ENCODE results near the gene MIF4GD. TPM values are rescaled to one million over a fixed set of nuclear protein-coding genes. Genes with fewer than 3 reads are reported as not detected.

MIF4GD gene
- total RNA-seq, 1 donor from 2014 or later: 55.2 TPM

DNA sequence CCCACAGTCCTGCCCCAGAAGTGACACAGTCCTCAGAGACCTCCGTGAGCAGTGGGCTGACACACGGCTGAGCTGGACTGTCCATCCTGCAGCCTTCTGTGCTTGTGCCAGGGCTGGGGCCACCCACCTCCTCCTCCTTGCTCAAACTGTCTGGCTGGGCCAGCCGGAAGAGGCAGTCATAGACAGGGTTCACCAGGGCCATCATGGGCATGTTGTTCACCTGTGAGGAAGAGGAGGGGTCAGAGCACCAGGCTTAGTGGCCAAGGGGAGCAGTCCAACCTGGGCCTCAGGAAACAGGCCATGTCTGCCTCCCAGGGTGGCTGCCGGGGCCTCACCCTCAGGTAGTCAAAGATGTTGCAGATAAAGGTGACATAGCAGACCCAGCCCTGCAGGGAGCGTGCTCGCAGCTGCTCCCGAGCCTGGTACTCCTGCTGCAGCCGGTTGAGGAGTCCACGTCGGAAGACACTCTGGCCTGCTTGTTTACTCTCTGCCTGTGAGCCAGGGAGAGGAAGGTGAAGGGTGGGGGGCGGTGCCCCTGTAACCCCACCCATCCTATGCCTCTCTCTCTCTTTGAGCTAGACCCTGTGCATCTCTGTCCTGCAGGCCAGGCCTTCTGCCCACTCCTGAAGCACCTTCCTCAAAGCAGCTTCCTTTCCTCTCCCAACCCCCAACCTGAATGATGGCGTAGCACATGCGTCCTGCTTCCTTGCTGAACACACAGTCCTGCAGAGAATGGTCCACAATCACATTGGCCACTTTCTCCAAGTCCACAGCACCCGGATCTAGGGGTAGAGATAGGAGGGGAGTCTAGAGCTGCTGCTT lies 3.4 kb downstream of the MIF4GD start:
- Mint-ChIP-seq H3K27me3 (no peaks in the 10 kb centered on the region), H3K27ac (no peak overlapping the region), H3K9me3 (no peaks in the 10 kb centered on the region), H3K4me1 (peaks cover 24% of the 10 kb centered on the region), H3K4me3 (no peak overlapping the region), H3K36me3 (ENCODE audit: low read depth) (peaks cover 42% of the 10 kb centered on the region)
- intact Hi-C loops (cut with micrococcal nuclease): loop anchor here (10.0 kb wide), 1 partner anchor 153 kb away; no protein-coding TSS in a partner anchor
- ChIA-PET CTCF (interaction anchor here (1.2 kb wide), 1 partner anchor 154 kb away, joined by 4 read pairs; no protein-coding TSS in a partner anchor), POLR2A (interaction anchor here (0.5 to 1.5 kb wide), 2 partner anchors 23 to 98 kb away, joined by 3 read pairs; no protein-coding TSS in a partner anchor)
- no peak for DNase-seq
- TF ChIP-seq, protein P1, sequence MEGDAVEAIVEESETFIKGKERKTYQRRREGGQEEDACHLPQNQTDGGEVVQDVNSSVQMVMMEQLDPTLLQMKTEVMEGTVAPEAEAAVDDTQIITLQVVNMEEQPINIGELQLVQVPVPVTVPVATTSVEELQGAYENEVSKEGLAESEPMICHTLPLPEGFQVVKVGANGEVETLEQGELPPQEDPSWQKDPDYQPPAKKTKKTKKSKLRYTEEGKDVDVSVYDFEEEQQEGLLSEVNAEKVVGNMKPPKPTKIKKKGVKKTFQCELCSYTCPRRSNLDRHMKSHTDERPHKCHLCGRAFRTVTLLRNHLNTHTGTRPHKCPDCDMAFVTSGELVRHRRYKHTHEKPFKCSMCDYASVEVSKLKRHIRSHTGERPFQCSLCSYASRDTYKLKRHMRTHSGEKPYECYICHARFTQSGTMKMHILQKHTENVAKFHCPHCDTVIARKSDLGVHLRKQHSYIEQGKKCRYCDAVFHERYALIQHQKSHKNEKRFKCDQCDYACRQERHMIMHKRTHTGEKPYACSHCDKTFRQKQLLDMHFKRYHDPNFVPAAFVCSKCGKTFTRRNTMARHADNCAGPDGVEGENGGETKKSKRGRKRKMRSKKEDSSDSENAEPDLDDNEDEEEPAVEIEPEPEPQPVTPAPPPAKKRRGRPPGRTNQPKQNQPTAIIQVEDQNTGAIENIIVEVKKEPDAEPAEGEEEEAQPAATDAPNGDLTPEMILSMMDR (IDR thresholded peaks at IDR 0.05): no peak
- ATAC-seq (ENCODE audit: low read depth): no peak

DNA sequence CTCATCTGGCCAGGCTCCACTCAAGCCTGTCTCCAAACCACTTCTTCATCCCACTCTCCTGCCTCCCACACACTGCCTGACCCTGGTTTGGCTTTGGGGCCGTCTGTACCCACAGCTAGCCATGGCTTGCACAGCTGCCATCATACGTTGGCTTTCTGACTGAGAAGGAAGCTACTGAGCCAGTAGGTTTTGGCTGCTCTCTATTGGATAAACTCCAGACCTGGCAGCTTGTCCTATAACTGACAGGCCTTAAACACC lies 3.9 kb downstream of the MIF4GD start:
- Mint-ChIP-seq H3K4me3 (no peak overlapping the region), H3K36me3 (ENCODE audit: low read depth) (peaks cover 45% of the 10 kb centered on the region), H3K27me3 (no peaks in the 10 kb centered on the region), H3K27ac (no peak overlapping the region), H3K9me3 (no peaks in the 10 kb centered on the region), H3K4me1 (peaks cover 25% of the 10 kb centered on the region)
- TF ChIP-seq, protein P1 (IDR thresholded peaks at IDR 0.05): no peak
- ATAC-seq (ENCODE audit: low read depth) (no peak), DNase-seq (no peak)
- POLR2A ChIA-PET: no interaction called here
- intact Hi-C loops (cut with micrococcal nuclease): loop anchor here (10.0 kb wide), 1 partner anchor 152 kb away; no protein-coding TSS in a partner anchor
- CTCF ChIA-PET: interaction anchor here (1.2 kb wide), 1 partner anchor 153 kb away, joined by 4 read pairs; no protein-coding TSS in a partner anchor

- H3K27ac Mint-ChIP-seq: no peak overlapping the region
Measured at GRCh38 chr17:75266316-75267152, 4.5 kb downstream of the MIF4GD start.

GRCh38 chr17:75265614-75266315 lies 5.3 kb downstream of the MIF4GD start:
- Mint-ChIP-seq H3K9me3 (no peaks in the 10 kb centered on the region), H3K36me3 (ENCODE audit: low read depth) (peaks cover 56% of the 10 kb centered on the region), H3K4me1 (peaks cover 31% of the 10 kb centered on the region), H3K27me3 (no peaks in the 10 kb centered on the region), H3K4me3 (no peak overlapping the region), H3K27ac (no peak overlapping the region)
- TF ChIP-seq, protein P1 (IDR thresholded peaks at IDR 0.05): no peak
- intact Hi-C loops (cut with micrococcal nuclease): loop anchor here (10.0 kb wide), 1 partner anchor 151 kb away; no protein-coding TSS in a partner anchor
- no peak for ATAC-seq (ENCODE audit: low read depth)
- ChIA-PET CTCF (interaction anchor here (1.2 kb wide), 1 partner anchor 152 kb away, joined by 4 read pairs; no protein-coding TSS in a partner anchor), POLR2A (no interaction called here)
- DNase-seq: no peak

More at GRCh38 chr17:75266316-75267152, 4.5 kb downstream of the MIF4GD start:
- Mint-ChIP-seq H3K9me3 (no peaks in the 10 kb centered on the region), H3K4me1 (peaks cover 27% of the 10 kb centered on the region), H3K36me3 (ENCODE audit: low read depth) (peaks cover 48% of the 10 kb centered on the region), H3K4me3 (no peak overlapping the region), H3K27me3 (no peaks in the 10 kb centered on the region)
- DNase-seq: no peak
- TF ChIP-seq, protein P1 (IDR thresholded peaks at IDR 0.05): no peak
- intact Hi-C loops (cut with micrococcal nuclease): loop anchor here (10.0 kb wide), 1 partner anchor 152 kb away; no protein-coding TSS in a partner anchor
- CTCF ChIA-PET: interaction anchor here (1.2 kb wide), 1 partner anchor 153 kb away, joined by 4 read pairs; no protein-coding TSS in a partner anchor
- POLR2A ChIA-PET: no interaction called here
- ATAC-seq (ENCODE audit: low read depth): no peak

All from activated B cell treated with CpG ODN at 0.5 μM for 24 hours (primary cell).